ACHN (cell line): ENCODE data around the gene SQOR.

ENCODE experiments used
- DNase-seq: peaks from one replicate; pipeline ENCODE4 v3.0.0-alpha.2; 2015
- in situ Hi-C: cut with HindIII; loops from 2 replicates; pipeline ENCODE4 v1.10.0; 2017; ENCODE audit warnings: low sequenced_read_pairs, low pct_ligation_motif_present, low pct_unique_long_range_greater_than_20kb

SQOR gene

GRCh38 chr15:45653702-45654424, 19.0 kb downstream of the SQOR start:
- DNase-seq: no peak
- in situ Hi-C loops: no loop called here

- in situ Hi-C loops: no loop called here
- DNase-seq: no peak
Measured at GRCh38 chr15:45654749-45655148, 19.9 kb downstream of the SQOR start.

GRCh38 chr15:45657254-45657653, 22.4 kb downstream of the SQOR start:
- no peak for DNase-seq
- in situ Hi-C loops: no loop called here

- no peak for DNase-seq
- in situ Hi-C loops: no loop called here
Measured at GRCh38 chr15:45657764-45658545, 23.1 kb downstream of the SQOR start.

- no peak for DNase-seq
- in situ Hi-C loops: no loop called here
Measured at GRCh38 chr15:45660231-45660979, 25.6 kb downstream of the SQOR start.

- in situ Hi-C loops: no loop called here
- DNase-seq: no peak
Measured at GRCh38 chr15:45662375-45662774, 27.5 kb downstream of the SQOR start.

GRCh38 chr15:45664451-45664850, 29.6 kb downstream of the SQOR start:
- in situ Hi-C loops: no loop called here

GRCh38 chr15:45665261-45665660, 30.4 kb downstream of the SQOR start:
- DNase-seq: no peak
- in situ Hi-C loops: no loop called here

More at GRCh38 chr15:45664451-45664850, 29.6 kb downstream of the SQOR start:
- DNase-seq: no peak

- in situ Hi-C loops: no loop called here
- DNase-seq: no peak
Measured at GRCh38 chr15:45666119-45666875, 31.5 kb downstream of the SQOR start.

GRCh38 chr15:45667002-45667401, 32.2 kb downstream of the SQOR start:
- DNase-seq: no peak
- in situ Hi-C loops: no loop called here

GRCh38 chr15:45668386-45668785, 33.6 kb downstream of the SQOR start:
- in situ Hi-C loops: no loop called here
- no peak for DNase-seq

- in situ Hi-C loops: no loop called here
Measured at GRCh38 chr15:45669422-45669821, 34.6 kb downstream of the SQOR start.

GRCh38 chr15:45670091-45670490, 35.3 kb downstream of the SQOR start:
- in situ Hi-C loops: no loop called here
- DNase-seq: no peak

More at GRCh38 chr15:45669422-45669821, 34.6 kb downstream of the SQOR start:
- no peak for DNase-seq

GRCh38 chr15:45670511-45670910, 35.7 kb downstream of the SQOR start:
- no peak for DNase-seq
- in situ Hi-C loops: no loop called here

- in situ Hi-C loops: no loop called here
- no peak for DNase-seq
Measured at GRCh38 chr15:45674677-45675076, 39.8 kb downstream of the SQOR start.

GRCh38 chr15:45677797-45678196, 43.0 kb downstream of the SQOR start:
- in situ Hi-C loops: no loop called here

GRCh38 chr15:45678459-45679178, 43.8 kb downstream of the SQOR start:
- in situ Hi-C loops: no loop called here

More at GRCh38 chr15:45677797-45678196, 43.0 kb downstream of the SQOR start:
- no peak for DNase-seq

GRCh38 chr15:45684533-45684932, 49.7 kb downstream of the SQOR start:
- in situ Hi-C loops: no loop called here
- DNase-seq: no peak

More at GRCh38 chr15:45678459-45679178, 43.8 kb downstream of the SQOR start:
- DNase-seq: no peak
